NCI-H1436 treated with DMSO at 0.1 percent for 48 hours (cell line): ENCODE measurements around the gene DHX34.
"Not testable (repeated sequence)": the region's sequence is repeated elsewhere in the genome, so short reads cannot be mapped to it uniquely, and the experiment has no call there.

Source experiments
- DNase-seq: peaks from one replicate; lab custom pipeline; 2025; lab: John Stamatoyannopoulos, UW

DHX34 gene

GRCh38 chr19:47348819-47349795 is at the start of gene DHX34:
TSS of gene DHX34 (plus strand) at chr19:47349315. CDS start at chr19:47353031, 3,716 bp downstream.
- DNase-seq, result peak; percentile 89

GRCh38 chr19:47300867-47301266 is 48.2 kb upstream of the DHX34 start:
- DNase-seq, result not testable (repeated sequence)

GRCh38 chr19:47302249-47302648 is 46.9 kb upstream of the DHX34 start:
- DNase-seq, result no peak

- no peak for DNase-seq
These were observed 45.1 kb upstream of the DHX34 start for GRCh38 chr19:47303966-47304365.

GRCh38 chr19:47305309-47305751 is 43.8 kb upstream of the DHX34 start:
- no peak for DNase-seq

GRCh38 chr19:47306303-47306702 is 42.8 kb upstream of the DHX34 start:
- DNase-seq, result no peak

- DNase-seq, result no peak
These were observed 40.1 kb upstream of the DHX34 start for GRCh38 chr19:47309038-47309437.

- no peak for DNase-seq
These were observed 39.5 kb upstream of the DHX34 start, which contains the start of gene C5AR1 for GRCh38 chr19:47309608-47310007. TSS of gene C5AR1 (plus strand) at chr19:47309861. CDS start at chr19:47309896, 35 bp downstream.

GRCh38 chr19:47310323-47310722 is 38.8 kb upstream of the DHX34 start:
- no peak for DNase-seq

- no peak for DNase-seq
These were observed 38.3 kb upstream of the DHX34 start for GRCh38 chr19:47310819-47311218.

- no peak for DNase-seq
These were observed 36.6 kb upstream of the DHX34 start for GRCh38 chr19:47312366-47313006.

- DNase-seq, result no peak
These were observed 35.3 kb upstream of the DHX34 start for GRCh38 chr19:47313754-47314295.

- DNase-seq, result no peak
These were observed 33.8 kb upstream of the DHX34 start for GRCh38 chr19:47315125-47315821.

GRCh38 chr19:47316513-47316912 is 32.6 kb upstream of the DHX34 start:
- no peak for DNase-seq

- no peak for DNase-seq
These were observed 28.9 kb upstream of the DHX34 start for GRCh38 chr19:47319923-47320871.

- no peak for DNase-seq
These were observed 27.5 kb upstream of the DHX34 start for GRCh38 chr19:47321630-47322029.

GRCh38 chr19:47322058-47322457 is 27.1 kb upstream of the DHX34 start:
- no peak for DNase-seq

GRCh38 chr19:47323409-47323808 is 25.7 kb upstream of the DHX34 start:
- no peak for DNase-seq

GRCh38 chr19:47323872-47324271 is 25.2 kb upstream of the DHX34 start:
- DNase-seq, result no peak

- no peak for DNase-seq
These were observed 24.6 kb upstream of the DHX34 start for GRCh38 chr19:47324502-47324901.

GRCh38 chr19:47330466-47330869 is 18.6 kb upstream of the DHX34 start:
- DNase-seq, result no peak
